ENCODE results near the gene UFC1.
A peak's percentile ranks its signal among the peaks of the same experiment; 100 is the strongest.
"Not testable (repeated sequence)": the region's sequence is repeated elsewhere in the genome, so short reads cannot be mapped to it uniquely, and the experiment has no call there.

Gene UFC1

DNA sequence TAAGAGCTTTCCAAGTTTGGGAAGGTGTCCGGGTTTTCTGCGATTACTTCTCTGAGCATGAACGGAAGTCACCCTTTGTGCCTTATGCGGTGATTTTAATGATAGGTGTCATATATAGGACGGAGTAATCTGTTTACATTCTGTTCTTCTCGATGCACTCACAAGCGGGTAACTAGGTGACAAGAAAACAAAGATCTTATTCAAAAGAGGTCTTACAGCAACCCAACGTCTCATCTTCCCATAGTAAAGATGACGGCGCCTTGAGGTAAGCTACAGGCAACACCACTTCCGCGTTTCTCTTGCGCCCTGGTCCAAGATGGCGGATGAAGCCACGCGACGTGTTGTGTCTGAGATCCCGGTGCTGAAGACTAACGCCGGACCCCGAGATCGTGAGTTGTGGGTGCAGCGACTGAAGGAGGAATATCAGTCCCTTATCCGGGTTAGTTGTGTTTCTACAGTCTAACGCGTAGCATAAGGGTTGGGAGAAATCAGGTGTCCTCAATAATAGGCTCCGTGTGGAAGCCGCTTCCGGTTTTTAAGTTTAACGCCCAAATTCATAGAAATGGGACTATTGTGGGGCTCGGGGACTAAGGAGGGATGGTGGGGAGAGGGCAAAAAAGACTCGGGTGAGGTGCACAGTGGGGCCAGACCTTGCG, at the start of gene UFC1:
TSS of gene UFC1 (plus strand) at position 297 of the 656 bp plus-strand sequence. CDS start at position 317, 20 bp downstream.
- DNase-seq = peak; percentile 92

DNA sequence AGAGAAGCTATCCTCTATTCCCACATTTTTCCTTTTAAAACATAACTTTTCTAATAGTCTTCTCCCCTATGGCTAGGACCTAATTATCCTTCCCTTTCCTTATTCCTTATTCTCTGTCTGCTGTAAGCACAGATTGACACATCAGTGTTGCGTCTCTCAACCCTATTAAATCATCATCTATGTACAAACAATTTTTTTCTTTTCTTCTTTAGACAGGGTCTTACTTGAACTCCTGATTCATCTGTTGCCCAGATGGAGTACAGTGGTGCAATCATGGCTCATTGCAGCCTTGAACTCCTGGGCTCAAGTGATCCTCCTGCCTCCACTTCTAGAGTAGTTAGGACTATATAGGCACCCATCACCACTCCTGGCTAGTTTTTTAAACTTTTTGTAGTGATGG, 47.3 kb upstream of the UFC1 start:
- DNase-seq = no peak

DNA sequence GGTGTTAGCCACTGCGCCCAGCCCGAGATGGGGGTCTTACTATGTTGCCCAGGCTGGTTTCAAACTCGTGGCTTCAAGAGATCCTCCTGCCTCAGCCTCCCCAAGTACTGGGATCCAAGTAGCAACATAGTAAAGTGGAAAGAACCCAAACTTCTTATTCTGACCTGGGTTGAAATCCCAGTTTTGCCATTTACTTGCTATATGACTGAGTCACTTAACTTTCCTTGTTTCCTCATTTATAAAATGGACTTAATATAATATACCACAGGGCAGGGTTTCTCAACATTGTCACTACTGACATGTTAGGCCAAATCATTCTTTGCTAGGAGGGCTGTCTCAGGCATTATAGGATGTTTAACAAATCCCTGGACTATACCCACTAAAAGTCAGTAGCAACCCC, 42.7 kb upstream of the UFC1 start:
- no peak for DNase-seq

DNA sequence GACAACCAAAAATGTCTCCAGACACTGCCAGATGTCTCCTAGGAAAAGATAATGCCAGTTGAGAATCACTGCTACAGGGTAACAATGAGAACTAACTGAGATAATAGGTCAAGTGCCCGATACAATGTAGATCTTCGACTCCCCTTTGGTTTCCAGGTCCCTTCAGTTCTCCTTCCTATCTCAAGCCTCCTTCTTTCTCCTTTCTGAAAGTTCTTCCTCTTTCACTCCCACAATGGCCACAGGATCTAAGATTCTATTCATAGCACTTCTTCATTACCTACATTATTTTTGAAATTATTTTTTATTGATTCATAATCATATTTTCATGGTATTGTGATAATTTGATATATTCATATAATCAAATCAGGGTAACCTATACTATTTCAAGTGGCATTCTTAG, 42.3 kb upstream of the UFC1 start:
- DNase-seq = no peak

DNA sequence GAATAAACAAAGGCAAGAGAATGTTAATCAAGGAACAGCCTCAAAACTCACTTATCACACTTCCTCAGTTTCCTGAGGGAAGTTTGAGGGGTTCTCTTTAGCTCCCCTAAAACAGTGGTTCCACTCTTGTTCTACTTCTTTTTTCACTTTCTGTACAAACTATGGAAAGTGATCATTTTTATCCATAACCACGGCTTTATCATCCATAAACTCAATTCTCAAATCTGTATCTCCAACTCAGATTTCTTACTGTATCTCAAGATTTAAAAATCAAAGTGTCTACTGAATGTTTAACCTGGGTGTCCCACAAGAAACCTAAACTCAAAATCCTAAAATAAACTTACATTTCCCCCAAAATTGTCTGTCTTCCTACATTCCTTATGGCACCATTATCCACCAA, 39.9 kb upstream of the UFC1 start:
- DNase-seq = no peak

DNA sequence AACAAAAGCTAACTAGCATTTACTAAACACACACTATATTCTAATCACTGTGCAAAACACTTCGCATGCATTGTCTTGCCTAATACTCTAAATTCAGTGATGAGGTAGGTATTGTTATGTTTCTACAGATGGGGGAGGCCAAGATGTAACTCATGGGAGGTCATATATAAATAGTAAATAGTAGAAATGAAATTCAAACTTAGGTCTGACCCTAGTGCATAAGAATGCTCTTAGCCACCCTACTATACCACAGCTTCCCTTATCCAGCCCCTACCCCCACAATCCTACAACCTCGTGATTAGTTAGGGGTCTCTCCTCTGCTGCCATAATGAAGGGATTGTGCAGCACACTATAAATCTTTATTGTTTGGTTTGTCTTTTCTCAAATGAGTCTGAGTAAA, 39.2 kb upstream of the UFC1 start:
- DNase-seq = no peak

DNA sequence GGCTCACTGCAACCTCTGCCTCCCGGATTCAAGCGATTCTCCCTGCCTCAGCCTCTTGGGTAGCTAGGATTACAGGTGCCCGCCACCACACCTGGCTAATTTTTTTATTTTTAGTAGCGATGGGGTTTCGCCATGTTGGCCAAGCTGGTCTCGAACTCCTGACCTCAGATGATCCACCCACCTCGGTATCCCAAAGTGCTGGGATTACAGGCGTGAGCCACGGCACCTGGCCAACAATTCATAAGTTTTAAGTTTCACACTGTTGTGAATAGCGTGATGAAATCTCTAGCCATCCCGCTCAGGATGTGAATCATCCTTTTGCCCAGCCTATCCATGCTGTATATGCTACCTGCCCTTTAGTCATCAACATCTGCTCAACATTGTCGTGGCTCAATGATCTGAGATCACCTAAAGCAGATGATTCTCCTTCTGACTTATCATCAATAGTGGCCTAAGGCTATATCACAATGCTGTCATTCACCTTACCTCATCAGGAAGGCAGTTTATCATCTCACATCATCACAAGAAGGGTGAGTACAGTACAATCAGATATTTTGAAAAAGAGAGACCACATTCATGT, 38.6 kb upstream of the UFC1 start:
- no peak for DNase-seq

DNA sequence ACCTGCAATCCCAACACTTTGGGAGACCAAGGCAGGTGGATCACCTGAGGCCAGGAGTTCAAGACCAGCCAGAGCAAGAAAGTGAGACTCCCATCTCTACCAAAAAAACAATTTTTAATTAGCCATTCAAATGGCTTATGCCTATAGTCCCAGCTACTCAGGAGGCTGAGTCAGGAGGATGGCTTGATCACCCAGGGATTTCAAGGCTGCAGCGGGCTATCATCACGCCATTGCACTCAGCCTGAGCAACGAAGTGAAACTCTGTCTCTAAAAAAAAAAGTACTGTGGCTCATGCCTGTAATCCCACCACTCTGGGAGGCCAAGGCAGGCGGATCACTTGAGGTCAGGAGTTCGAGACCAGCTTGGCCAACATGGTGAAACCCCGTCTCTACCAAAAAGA, 37.8 kb upstream of the UFC1 start:
- not testable (repeated sequence) for DNase-seq

DNA sequence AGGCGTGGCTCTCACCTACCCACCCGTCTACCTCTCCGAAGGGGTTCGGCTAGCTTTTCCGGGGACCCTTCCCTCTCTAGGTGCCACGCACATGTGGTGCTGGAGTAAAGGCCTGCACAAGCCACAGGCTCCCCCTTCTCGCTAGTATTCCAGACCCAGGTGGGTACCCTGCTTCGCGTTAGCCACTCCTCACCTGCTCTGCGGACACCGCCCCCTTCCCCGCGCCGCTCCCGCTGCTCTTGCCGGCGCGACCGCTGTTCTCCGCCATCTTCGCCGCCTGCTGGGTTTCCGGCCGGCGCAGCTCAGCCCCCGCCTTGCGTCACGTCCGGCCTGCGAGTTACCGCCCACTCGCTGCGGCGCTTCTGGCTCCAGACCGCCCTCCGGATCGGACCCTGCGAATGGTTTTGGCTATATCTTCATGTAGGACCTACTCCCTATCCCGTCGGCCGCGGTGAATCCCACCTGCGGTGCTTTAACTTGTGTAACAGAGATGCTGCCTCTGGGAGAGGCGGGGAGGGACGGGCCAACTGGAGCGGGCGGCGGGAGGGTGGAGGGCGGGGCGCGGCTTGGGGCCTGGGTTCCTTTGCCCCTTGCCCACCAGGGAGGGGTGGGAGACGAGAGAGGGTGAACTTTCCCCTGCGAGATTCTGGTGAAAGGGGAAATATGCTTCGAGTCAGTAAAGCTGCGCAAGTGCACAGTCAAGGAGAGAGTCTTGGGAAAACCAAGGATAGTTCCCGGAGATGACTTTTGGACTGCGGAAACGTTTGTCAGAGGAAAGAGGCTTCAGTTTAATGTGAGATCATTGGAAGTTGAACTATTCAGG, 35.8 kb upstream of the UFC1 start, which contains the start of the genes NIT1 and PFDN2:
TSS of gene NIT1 (plus strand) at position 347 of the 823 bp plus-strand sequence. CDS start at position 419, 72 bp downstream.
TSS of gene PFDN2 (minus strand) at position 279 of the 823 bp plus-strand sequence. CDS start at position 268, 11 bp downstream.
- DNase-seq = peak; percentile 93

DNA sequence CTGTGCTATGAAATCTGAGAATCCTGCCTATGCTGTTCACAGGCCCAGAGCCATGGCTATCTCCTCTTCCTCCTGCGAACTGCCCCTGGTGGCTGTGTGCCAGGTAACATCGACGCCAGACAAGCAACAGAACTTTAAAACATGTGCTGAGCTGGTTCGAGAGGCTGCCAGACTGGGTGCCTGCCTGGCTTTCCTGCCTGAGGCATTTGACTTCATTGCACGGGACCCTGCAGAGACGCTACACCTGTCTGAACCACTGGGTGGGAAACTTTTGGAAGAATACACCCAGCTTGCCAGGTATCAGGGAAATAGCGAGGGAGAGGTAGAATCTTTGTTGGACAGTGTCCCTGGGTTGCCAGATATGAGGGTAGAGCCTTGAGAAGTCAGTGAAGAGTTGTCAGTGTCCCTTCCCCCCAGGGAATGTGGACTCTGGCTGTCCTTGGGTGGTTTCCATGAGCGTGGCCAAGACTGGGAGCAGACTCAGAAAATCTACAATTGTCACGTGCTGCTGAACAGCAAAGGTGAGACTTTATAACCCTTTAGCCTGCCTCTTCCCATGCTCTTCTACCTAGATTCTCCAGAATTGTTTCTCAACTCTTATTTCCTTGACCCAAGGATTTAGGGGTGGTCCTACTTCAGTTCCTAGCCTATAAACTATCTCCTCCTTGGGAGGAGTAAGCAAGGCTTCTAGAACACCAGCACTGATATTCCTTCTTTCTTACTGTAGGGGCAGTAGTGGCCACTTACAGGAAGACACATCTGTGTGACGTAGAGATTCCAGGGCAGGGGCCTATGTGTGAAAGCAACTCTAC, 34.5 kb upstream of the UFC1 start:
- DNase-seq = no peak

DNA sequence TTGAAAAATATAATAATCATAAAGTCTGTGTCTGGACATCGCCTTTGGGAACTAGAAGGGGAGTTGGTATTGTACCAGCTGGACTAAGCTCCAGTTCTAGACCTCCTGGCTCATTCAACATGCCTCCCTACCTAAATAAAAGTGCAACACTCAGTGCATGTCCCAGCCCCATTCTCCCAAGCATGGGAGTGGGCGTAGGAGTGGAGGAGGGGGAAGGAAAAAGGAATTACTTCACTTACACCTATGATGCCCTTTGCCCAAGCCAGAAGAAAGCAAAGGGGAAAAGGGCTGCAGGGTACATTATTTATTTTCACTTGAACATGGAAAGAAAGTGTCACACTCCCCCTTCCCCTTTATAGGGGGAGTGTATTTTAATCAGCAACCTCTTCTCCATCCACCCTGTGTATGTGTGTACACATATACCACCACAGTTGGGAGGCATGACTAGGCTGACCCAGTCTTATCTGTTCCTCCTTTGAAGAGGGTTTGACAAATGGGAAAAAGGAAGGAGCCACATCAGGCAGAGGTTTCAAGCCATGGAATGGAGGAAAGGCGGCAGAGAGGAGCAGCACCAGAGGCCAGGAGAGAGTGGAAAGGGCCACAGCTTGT, 32.6 kb upstream of the UFC1 start:
- no peak for DNase-seq

DNA sequence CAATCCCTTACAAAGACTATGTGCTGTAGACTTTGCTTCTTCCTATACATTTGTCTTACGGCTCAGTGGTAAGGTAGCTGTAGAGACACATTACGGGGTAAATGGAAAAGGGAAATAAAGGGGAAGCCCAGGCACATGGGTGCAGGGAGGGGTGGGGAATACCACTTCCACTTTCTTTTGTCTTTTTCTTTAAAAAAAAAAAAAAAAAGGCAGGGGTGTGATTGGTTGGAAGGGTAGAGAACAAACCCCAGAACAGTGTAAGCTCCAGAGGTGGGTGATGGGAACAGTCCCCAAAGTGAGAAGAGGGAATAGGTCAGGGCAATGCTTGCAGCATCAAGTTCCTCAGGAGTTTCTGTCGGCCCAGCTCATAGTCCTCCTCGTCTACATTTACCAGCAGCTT, 31.9 kb upstream of the UFC1 start:
- no peak for DNase-seq

DNA sequence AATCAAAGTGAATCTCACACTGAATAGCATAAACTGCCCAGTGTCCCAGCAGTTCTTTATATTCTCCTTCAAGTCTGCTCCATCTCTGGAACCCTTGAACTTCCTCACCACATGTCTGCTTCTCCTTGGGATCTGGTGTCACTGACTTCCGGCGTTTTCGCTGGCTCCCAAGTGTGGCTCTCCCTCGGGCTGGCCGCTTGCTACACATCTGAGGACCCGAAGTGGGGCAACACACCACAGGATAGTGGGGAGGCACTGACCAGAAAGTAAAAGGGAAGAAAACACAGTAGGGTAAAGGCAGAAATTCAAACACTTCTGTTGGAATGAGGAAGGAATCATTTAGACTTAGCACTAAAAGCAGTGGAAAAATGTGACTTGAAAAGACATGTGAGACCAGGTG, 30.8 kb upstream of the UFC1 start:
- DNase-seq = no peak

DNA sequence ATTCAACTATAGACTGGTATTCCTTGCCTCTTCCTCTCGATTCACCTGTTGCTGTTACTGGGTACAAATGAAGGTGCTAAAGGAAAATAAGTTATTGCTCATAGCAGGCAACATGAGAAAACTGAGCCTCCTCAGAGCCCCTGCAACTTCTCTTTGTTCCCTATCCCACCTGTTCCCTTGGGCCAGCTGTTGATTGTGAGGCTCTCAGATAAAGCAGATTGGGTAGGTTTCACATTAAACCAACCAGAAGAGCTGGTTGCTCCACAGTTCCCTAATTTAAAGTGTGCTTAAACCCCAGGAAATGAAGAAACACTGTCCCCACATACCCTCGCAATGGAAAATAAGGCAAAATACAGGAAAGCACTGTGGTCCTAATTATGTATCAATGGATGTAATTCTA, 26.1 kb upstream of the UFC1 start:
- no peak for DNase-seq

DNA sequence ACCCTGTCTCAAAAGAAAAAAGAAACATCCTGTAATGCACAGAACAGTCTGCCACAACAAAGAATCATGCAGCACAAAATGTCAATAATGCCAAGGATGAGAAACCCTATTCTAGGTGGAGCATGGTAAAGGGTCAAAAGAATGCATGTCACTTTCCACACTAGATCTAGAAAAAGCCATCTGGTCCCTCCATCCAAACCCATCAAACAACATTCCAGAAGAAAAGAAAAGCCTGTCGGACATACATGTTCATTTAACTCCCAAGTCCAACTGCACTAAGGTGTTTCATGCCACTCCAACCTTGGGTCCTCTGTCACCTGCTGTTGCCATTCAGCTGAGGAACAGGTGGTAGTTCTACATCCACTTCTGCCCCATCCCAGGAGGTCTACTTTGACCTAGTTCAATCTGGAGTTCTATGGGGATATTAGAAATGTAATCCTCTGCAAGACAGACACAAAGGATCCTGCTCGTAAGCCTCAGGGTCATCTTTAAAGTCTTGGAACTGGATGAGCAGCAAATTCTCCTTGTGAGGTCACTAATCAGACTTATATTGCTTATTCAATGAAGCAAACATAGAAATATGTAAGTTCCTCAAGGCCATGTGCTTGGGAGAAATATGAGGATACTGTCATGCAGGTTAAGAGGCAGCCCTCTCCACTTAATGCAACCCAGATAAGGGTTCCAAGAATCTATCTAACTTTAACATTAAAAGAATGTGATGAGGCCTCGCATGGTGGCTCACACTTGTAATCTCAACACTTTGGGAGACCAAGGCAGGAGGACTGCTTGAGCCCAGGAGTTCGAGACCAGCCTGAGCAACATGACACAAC, 25.0 kb upstream of the UFC1 start:
- no peak for DNase-seq

DNA sequence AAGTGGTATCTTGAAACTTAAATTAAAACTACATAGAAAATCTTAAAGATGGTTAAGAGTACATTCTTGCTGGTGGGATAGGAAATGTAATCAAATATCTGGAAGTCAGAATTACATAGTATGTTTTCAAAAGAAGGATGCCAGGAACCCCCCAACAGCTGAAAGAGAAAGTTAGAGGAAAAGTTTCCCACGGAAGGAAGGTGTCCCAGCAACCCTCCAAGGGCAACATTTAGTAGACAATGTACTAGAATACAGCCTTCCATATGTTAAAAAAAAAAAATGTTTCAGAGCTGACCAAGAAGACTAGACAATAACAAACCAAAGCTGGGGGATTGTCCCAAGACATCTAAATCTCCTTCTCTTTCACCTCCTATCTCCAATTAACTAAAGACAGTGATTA, 23.5 kb upstream of the UFC1 start:
- no peak for DNase-seq

DNA sequence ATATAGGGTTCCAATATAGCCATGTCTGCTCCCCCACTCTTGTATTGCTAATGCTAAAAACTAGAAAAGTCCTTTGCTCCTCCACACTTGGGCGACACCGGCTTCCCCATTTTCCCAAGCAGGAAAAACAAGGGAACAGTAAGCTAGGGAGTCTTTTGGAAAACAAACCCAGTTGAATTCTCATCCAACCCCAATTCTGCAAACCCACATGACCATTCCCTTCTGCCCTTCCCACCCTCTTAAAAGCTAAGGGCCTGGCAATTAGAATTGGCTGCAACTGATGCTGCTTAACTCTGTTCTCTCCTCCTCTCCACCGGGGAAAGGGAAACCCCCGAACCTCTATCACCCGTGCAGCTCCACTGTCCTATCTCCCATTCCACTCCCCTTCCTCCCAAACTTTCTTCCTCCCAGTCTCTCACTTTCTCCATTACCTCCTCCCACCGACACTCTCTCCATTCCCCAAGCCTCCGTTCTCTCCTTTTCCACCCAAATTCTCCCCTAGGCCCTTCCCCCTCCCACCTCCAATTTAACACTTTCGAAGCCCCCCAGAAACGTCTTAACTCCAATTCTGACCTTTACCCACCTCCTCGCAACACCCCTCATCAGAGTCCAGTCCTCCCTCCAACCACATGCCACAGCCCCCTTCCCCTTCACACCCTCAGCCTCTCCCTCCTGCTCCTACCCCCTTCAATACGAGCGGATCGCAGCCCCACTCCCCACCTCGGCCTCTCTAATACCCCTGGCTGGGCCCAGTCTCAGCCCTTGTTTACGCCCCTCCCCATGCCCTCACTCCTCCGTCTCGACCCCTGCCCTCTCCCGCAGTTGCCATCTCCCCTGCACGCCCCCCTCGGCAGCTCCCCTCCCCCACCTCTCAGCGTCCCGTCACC, 22.0 kb upstream of the UFC1 start:
- DNase-seq = no peak

DNA sequence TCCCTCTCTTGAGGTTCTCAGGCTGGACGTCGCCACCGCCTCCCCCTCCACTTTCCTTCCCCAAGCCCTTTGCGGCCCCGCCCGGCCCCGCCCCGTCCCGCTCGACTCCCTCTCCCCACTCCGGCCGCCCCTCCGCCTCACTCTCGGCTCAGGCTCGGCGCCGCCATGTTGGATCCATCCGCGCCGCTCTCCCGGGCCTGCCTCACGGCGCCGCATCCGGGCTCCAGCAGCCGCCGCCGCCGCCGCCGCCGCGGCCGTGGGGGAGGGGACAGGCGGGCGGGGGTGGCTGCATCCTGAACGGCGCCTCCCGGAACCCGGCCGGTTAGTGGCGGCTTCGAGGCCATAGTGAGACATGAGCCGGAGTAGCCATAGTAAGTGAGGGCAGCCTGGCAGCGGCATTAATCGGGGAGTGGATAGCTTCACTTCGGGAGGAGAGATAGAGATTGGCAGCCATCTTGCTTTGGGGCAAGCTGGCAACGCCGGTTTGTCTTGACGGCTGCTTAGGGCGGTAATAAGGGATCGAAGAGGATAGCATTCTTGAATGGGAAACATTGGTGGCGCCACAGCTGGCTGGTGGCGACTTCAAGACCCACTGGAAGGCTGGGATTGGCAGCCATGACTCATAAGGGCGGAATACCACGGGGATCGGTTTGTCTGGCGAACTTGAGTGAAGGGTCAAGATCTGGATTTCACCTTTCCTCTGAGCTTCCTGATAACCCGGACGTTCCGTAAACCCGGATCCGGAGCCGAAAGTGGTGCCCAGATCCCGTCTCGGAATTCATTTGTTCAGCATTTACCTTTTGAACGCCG, 21.2 kb upstream of the UFC1 start, which contains the start of gene DEDD:
TSS of gene DEDD (minus strand) at position 258 of the 810 bp plus-strand sequence. CDS start 8,205 bp downstream, outside the sequence.
- peak; percentile 93 for DNase-seq

DNA sequence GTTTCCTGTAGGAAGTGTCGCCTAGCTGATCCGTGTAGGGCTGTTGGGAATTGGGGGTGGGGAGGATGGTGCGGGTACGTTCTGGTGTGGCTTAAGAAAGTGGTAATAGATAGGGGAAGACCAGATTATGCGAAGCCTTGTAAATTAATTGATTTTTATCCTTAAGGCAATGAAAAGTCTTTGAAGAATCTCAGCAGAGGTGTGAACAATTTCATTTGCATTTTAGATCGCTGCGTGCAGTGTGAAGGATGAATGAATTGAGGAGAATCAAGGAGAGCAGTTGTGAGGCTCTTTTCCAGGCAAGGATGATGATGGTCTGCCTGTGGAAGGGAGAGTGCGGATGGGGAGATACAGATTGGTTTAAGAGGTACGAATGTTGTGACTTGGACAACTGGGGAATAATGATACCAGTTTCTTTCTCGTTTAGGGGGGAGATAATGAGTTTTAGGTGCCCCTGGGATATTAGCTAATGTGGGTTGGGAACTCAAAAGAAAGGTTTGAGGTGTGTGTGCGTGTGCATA, 20.5 kb upstream of the UFC1 start:
- DNase-seq = no peak
